ENCODE data around the gene ERRFI1. TPM values are rescaled to one million over a fixed set of nuclear protein-coding genes. Genes with fewer than 3 reads are reported as not detected.
"Not testable (repeated sequence)": the region's sequence is repeated elsewhere in the genome, so short reads cannot be mapped to it uniquely, and the experiment has no call there.

The ERRFI1 gene
- total RNA-seq, 1 donor from 2014 or later, result 61.5 TPM

DNA sequence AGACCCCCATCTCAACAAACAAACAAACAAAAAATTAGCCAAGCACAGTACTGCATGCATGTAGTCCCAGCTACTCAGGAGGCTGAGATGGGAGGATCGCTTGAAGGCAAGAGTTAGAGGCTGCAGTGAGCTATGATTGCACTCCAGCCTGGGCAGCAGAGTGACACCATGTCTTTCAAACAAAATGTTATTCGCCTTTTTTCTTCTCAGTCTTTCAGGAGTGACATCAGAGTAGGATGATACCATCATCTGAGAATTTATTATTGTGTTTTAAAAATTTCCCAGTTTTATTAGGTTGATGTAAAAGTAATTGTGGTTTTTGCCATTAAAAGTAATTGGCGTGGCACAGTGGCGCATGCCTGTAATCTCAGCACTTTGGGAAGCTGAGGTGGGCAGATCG lies 53.8 kb downstream of the ERRFI1 start:
- Histone ChIP-seq H3K27me3 (ENCODE audit: control insufficient read depth, insufficient read depth, low read length) (no peaks in the 10 kb centered on the region), H3K36me3 (ENCODE audit: control insufficient read depth, insufficient read depth, low read length) (no peaks in the 10 kb centered on the region), H3K4me3 (ENCODE audit: low read depth, low read length) (no peak overlapping the region)
- TF ChIP-seq, protein P1, sequence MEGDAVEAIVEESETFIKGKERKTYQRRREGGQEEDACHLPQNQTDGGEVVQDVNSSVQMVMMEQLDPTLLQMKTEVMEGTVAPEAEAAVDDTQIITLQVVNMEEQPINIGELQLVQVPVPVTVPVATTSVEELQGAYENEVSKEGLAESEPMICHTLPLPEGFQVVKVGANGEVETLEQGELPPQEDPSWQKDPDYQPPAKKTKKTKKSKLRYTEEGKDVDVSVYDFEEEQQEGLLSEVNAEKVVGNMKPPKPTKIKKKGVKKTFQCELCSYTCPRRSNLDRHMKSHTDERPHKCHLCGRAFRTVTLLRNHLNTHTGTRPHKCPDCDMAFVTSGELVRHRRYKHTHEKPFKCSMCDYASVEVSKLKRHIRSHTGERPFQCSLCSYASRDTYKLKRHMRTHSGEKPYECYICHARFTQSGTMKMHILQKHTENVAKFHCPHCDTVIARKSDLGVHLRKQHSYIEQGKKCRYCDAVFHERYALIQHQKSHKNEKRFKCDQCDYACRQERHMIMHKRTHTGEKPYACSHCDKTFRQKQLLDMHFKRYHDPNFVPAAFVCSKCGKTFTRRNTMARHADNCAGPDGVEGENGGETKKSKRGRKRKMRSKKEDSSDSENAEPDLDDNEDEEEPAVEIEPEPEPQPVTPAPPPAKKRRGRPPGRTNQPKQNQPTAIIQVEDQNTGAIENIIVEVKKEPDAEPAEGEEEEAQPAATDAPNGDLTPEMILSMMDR (IDR thresholded peaks at IDR 0.05; ENCODE audit: insufficient read depth, low read length, poor library complexity, severe bottlenecking), result no peak
- no peak for DNase-seq (ENCODE audit: low read depth)

DNA sequence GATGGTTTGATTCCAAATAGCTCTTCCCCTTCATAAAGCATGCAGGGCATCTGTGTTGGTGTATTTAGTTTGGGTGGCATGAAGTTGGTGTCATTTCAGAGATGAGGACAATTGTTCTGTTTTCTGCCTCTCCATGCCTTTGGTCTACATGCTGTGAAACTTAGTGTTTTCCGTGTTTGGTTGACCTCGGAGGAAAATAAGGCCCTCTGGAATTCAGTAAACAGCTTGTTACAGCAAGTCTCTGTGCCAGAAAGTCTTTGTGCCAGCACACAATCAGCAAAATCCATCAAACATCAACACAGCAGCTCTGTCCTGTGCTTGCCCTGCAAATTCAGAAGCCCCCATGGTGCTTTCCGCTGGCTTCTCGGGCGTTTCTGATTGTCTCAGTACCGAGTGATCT lies 55.1 kb downstream of the ERRFI1 start:
- Histone ChIP-seq H3K36me3 (ENCODE audit: control insufficient read depth, insufficient read depth, low read length) (peaks cover 2% of the 10 kb centered on the region), H3K27me3 (ENCODE audit: control insufficient read depth, insufficient read depth, low read length) (no peaks in the 10 kb centered on the region), H3K4me3 (ENCODE audit: low read depth, low read length) (no peak overlapping the region)
- DNase-seq (ENCODE audit: low read depth), result no peak
- TF ChIP-seq, protein P1 (IDR thresholded peaks at IDR 0.05; ENCODE audit: insufficient read depth, low read length, poor library complexity, severe bottlenecking), result no peak

DNA sequence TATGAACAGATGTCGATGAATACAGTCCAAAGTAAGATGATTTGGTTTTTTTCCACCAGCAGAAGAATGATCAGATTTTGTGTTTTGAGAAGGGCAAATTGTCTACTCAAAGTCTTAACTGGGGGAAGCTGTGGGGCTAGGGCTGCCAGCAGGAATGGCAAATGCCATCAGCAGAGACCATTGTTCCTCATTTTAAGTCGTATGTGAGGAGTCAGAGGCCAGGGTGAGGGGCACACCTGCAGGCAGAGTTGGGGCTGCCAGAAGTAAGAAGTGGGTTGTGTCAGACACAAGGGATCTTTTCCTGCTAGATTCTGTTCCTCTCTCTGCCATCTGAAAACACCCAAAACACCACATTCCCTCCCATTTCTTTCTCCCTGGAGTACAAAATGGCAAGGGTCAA lies 55.9 kb downstream of the ERRFI1 start:
- Histone ChIP-seq H3K4me3 (ENCODE audit: low read depth, low read length) (no peak overlapping the region), H3K27me3 (ENCODE audit: control insufficient read depth, insufficient read depth, low read length) (no peaks in the 10 kb centered on the region), H3K36me3 (ENCODE audit: control insufficient read depth, insufficient read depth, low read length) (peaks cover 5% of the 10 kb centered on the region)
- DNase-seq (ENCODE audit: low read depth), result no peak
- TF ChIP-seq, protein P1 (IDR thresholded peaks at IDR 0.05; ENCODE audit: insufficient read depth, low read length, poor library complexity, severe bottlenecking), result no peak

DNA sequence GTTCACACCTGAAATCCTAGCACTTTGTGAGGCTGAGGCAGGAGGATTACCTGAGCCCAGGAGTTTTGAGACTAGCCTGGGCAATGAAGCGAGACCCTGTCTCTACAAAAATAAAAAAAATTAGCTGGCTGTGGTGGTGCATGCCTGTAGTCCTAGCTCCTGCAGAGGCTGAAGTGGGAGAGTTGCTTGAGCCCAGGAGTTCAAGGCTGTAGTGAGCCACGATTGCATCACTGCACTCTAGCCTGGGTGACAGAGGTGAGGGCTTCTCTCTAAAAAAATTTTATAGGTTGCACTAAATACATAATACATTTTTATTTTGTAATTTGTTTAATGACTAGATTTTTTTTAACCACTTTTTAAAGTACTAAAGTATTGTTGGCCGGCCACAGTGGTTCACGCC lies 58.5 kb downstream of the ERRFI1 start:
- peaks cover 7% of the 10 kb centered on the region for H3K36me3 ChIP-seq (ENCODE audit: control insufficient read depth, insufficient read depth, low read length)
- H3K27me3 ChIP-seq (ENCODE audit: control insufficient read depth, insufficient read depth, low read length), result no peaks in the 10 kb centered on the region
- H3K4me3 ChIP-seq (ENCODE audit: low read depth, low read length), result no peak overlapping the region
- TF ChIP-seq, protein P1 (IDR thresholded peaks at IDR 0.05; ENCODE audit: insufficient read depth, low read length, poor library complexity, severe bottlenecking), result no peak
- DNase-seq (ENCODE audit: low read depth), result no peak

DNA sequence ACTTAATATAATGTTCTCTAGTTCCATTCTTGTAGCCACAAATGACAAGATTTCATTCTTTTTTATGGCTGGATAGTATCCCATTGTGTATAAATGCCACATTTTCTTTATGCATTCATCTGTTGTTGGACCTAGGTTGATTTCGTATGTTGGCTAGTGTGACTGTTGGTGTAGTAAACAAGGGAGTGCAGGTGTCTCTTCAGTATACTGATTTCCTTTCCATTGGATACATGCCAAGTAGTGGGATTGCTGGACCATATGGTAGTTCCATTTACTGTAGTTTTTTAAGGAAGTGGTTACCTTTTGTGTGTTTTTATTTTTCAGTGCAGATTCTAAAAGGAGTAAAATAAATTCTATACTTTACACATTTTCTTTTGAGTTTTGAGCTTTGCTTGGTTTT lies 58.9 kb downstream of the ERRFI1 start:
- Histone ChIP-seq H3K27me3 (ENCODE audit: control insufficient read depth, insufficient read depth, low read length) (no peaks in the 10 kb centered on the region), H3K4me3 (ENCODE audit: low read depth, low read length) (no peak overlapping the region), H3K36me3 (ENCODE audit: control insufficient read depth, insufficient read depth, low read length) (peaks cover 7% of the 10 kb centered on the region)
- DNase-seq (ENCODE audit: low read depth), result no peak
- TF ChIP-seq, protein P1 (IDR thresholded peaks at IDR 0.05; ENCODE audit: insufficient read depth, low read length, poor library complexity, severe bottlenecking), result no peak

DNA sequence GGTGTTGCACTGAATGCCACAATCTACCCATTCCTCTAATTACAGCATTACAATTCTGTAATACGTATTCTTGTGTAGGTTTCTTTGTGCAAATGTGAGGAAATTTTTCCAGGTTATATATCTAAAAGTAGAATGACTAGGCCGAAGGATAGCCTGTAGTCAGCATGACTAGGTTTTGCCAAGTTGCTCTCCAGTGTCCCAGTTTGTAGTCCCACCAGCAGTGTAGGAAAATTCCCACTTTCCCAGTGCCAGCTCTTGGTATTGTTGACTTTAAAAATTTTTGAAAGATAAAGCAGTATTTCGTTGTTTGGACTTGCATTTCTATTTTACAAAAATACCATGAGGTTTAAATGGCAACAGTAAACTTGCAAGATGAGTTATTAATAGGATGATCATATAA lies 61.6 kb downstream of the ERRFI1 start:
- TF ChIP-seq, protein P1 (IDR thresholded peaks at IDR 0.05; ENCODE audit: insufficient read depth, low read length, poor library complexity, severe bottlenecking), result no peak
- H3K4me3 ChIP-seq (ENCODE audit: low read depth, low read length), result no peak overlapping the region
- H3K36me3 ChIP-seq (ENCODE audit: control insufficient read depth, insufficient read depth, low read length), result peaks cover 7% of the 10 kb centered on the region
- DNase-seq (ENCODE audit: low read depth), result no peak
- H3K27me3 ChIP-seq (ENCODE audit: control insufficient read depth, insufficient read depth, low read length), result no peaks in the 10 kb centered on the region

DNA sequence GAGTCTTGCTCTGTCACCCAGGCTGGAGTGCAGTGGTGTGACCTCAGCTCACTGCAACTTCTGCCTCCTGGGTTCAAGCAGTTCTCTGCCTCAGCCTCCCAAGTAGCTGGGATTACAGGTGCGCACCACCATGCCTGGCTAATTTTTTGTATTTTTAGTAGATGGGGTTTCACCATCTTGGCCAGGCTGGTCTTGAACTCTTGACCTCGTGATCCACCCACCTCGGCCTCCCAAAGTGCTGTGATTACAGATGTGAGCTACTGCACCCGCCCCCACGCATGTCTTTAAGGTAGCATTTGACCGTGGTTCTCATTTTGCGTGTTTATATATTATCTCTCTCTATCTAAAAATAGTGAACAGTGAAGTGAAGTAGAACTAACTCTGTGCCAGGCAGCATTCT lies 62.3 kb downstream of the ERRFI1 start:
- DNase-seq (ENCODE audit: low read depth); H3K36me3 ChIP-seq (ENCODE audit: control insufficient read depth, insufficient read depth, low read length); H3K4me3 ChIP-seq (ENCODE audit: low read depth, low read length); H3K27me3 ChIP-seq (ENCODE audit: control insufficient read depth, insufficient read depth, low read length): not testable (repeated sequence)

DNA sequence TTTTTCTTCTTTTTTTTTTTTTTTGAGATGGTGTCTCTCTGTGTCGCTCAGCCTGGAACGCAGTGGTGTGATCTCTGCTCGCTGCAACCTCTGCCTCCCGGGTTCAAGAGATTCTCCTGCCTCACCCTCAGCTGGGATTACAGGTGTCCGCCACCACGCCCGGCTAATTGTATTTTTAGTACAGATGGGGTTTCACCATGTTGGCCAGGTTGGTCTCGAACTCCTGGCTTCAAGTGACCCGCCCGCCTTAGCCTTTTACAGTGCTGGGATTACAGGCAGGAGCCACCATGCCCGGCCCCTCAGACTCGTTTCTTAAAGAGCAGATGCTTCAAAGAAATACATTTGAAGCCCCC lies 62.8 kb downstream of the ERRFI1 start:
- not testable (repeated sequence) for H3K4me3 ChIP-seq (ENCODE audit: low read depth, low read length); H3K36me3 ChIP-seq (ENCODE audit: control insufficient read depth, insufficient read depth, low read length); DNase-seq (ENCODE audit: low read depth); H3K27me3 ChIP-seq (ENCODE audit: control insufficient read depth, insufficient read depth, low read length)

All from kidney epithelial cell (primary cell).